HL-60 (cell line): ENCODE measurements around the gene MAPK12.

ENCODE experiments used
- DNase-seq, 2 experiments: peaks; one replicate each; pipeline ENCODE4 v3.0.0-alpha.2; 2010 to 2020; ENCODE audit warnings: low read depth in 1 of 2, low spot score in 1 of 2
- H3K27ac ChIP-seq: fragments of 250-450 bp; sonication (Bioruptor Pico); replicated peaks from 2 replicates; pipeline ENCODE4 v1.5.1; 2020; ENCODE audit warnings: mild to moderate bottlenecking, moderate library complexity
- H3K27me3 ChIP-seq: fragments of 250-450 bp; sonication (Bioruptor Pico); 2 replicates; pipeline ENCODE4 v1.5.1; 2021; ENCODE audit warnings: mild to moderate bottlenecking, moderate library complexity; ENCODE audit not compliant: insufficient read depth, poor library complexity, severe bottlenecking
- H3K4me3 ChIP-seq: replicated peaks from 2 replicates; pipeline ENCODE4 v1.5.1; 2011; ENCODE audit warnings: mild to moderate bottlenecking, control low read depth, low read length; ENCODE audit not compliant: insufficient read depth
- GABPA ChIP-seq: IDR thresholded peaks from 2 replicates; pipeline ENCODE4 v1.6.1; 2012; ENCODE audit warnings: low read depth
- POLR2AphosphoS5 ChIP-seq: IDR thresholded peaks from 2 replicates; pipeline ENCODE4 v1.6.1; 2012; ENCODE audit warnings: low read depth
- SPI1 ChIP-seq: IDR thresholded peaks from 2 replicates; pipeline ENCODE4 v1.6.1; 2012; ENCODE audit warnings: low read depth, mild to moderate bottlenecking, borderline replicate concordance
- TF ChIP-seq, protein P1 (sequence below): IDR thresholded peaks from 2 replicates; pipeline ENCODE4 v1.6.1; 2012; ENCODE audit warnings: low read depth; ENCODE audit not compliant: insufficient replicate concordance
- TF ChIP-seq, protein P2 (sequence below): IDR thresholded peaks from one replicate; pipeline ENCODE4 v1.5.1; 2011; ENCODE audit warnings: low read length, control low read depth, inconsistent platforms; ENCODE audit not compliant: insufficient read depth

Gene MAPK12

DNA sequence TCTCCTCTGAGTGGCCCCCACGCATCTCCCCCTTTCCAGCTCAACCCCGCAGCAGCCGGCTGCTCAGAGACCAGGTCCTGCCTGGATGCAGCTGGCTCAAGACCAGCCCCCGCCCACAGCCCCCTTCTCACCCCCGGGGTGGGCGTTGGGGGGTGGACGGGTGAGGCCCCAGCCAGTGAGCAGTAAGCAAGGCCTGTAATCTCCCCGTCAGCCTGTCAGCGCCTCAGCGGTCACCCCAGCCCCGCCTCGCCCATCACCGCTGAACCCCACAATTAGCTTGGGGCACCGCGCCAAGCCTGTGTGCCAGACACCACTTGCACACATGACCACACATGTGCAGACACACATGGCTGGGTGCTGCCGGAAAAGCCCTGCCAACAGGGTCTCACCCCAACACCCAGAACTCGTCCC is 40.1 kb upstream of the MAPK12 start:
- Histone ChIP-seq H3K4me3 (no peak overlapping the region), H3K27ac (no peak overlapping the region), H3K27me3 (no peaks in the 10 kb centered on the region)
- DNase-seq, result no peak
- TF ChIP-seq, protein P1, sequence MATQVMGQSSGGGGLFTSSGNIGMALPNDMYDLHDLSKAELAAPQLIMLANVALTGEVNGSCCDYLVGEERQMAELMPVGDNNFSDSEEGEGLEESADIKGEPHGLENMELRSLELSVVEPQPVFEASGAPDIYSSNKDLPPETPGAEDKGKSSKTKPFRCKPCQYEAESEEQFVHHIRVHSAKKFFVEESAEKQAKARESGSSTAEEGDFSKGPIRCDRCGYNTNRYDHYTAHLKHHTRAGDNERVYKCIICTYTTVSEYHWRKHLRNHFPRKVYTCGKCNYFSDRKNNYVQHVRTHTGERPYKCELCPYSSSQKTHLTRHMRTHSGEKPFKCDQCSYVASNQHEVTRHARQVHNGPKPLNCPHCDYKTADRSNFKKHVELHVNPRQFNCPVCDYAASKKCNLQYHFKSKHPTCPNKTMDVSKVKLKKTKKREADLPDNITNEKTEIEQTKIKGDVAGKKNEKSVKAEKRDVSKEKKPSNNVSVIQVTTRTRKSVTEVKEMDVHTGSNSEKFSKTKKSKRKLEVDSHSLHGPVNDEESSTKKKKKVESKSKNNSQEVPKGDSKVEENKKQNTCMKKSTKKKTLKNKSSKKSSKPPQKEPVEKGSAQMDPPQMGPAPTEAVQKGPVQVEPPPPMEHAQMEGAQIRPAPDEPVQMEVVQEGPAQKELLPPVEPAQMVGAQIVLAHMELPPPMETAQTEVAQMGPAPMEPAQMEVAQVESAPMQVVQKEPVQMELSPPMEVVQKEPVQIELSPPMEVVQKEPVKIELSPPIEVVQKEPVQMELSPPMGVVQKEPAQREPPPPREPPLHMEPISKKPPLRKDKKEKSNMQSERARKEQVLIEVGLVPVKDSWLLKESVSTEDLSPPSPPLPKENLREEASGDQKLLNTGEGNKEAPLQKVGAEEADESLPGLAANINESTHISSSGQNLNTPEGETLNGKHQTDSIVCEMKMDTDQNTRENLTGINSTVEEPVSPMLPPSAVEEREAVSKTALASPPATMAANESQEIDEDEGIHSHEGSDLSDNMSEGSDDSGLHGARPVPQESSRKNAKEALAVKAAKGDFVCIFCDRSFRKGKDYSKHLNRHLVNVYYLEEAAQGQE, result no peak
- TF ChIP-seq SPI1 (no peak), GABPA (no peak), POLR2AphosphoS5 (no peak)
- TF ChIP-seq, protein P2, sequence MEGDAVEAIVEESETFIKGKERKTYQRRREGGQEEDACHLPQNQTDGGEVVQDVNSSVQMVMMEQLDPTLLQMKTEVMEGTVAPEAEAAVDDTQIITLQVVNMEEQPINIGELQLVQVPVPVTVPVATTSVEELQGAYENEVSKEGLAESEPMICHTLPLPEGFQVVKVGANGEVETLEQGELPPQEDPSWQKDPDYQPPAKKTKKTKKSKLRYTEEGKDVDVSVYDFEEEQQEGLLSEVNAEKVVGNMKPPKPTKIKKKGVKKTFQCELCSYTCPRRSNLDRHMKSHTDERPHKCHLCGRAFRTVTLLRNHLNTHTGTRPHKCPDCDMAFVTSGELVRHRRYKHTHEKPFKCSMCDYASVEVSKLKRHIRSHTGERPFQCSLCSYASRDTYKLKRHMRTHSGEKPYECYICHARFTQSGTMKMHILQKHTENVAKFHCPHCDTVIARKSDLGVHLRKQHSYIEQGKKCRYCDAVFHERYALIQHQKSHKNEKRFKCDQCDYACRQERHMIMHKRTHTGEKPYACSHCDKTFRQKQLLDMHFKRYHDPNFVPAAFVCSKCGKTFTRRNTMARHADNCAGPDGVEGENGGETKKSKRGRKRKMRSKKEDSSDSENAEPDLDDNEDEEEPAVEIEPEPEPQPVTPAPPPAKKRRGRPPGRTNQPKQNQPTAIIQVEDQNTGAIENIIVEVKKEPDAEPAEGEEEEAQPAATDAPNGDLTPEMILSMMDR, result no peak

DNA sequence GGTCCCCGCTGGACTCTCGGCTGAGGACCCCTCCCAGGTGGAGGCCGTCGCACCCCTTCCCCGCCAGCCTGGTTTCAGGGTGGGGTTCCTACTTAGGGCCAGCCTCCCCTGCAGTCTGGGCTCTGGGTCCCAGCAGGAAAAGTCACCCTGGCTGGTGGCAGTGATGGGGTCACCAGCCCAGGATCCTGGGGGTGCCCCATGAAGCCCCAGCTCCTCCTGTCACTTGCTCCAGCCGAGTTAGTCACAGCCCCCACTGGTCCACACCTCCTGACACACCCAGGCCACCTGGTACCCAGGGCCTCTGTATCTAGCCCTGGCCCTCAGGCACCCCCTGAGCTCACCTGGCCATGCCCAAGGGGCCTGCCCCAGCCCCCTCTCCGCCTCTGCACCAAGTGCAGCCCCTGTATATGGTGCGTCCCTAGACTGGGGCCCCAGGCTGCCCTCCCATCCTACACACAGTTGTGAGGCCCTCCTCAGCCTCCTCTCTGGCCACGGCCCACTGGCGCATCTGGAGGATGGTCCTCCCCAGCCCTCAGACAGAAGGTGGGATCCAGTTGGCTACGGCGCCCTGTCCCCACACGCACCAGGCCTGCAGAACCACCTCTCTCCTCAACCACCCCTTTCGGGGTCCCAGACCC is 39.3 kb upstream of the MAPK12 start:
- DNase-seq, result no peak
- Histone ChIP-seq H3K27me3 (no peaks in the 10 kb centered on the region), H3K27ac (no peak overlapping the region), H3K4me3 (no peak overlapping the region)
- TF ChIP-seq GABPA, result no peak
- no peak for TF ChIP-seq SPI1
- TF ChIP-seq POLR2AphosphoS5, result no peak
- TF ChIP-seq, protein P1, result no peak
- TF ChIP-seq, protein P2, result no peak

DNA sequence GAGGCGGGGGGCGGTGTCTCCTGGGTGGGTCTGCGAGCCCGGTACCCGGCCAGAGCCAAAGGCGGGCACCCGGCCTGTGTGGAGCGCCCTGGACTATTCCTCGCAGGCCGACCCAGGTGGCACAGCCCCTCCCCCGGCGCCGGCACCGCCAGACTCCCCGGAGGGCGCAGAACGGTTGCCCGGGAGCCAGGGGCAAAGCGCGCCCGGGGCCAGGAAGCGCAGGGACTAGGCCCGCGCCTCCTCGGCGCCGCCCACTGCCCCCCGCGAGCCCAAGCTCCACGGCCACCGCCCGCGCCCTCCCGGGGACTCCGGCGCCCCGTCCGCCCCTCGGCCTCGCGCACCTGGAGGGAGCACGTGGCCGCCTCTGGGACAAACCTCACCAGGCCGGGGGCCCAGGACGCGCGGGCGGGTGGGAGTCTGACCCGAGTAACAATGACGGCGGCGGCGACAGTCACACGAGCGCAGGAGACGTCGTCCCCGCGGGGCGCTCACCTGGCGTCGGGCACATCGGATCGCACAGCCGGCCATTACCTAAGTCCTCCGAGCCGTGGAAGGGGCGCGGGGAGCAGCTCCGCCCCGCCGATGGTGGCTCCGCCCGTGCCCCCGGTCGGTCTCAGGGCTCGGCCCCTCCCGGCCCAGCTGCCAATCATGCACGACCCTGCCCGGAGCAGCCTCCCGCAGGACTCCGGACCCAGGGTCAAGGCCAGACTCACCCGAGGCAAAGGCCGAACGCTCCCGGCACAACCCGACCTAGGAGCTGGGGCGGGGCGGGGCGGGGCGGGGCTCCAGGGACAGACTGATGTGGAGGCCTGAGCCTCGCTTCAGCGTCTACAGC is 38.5 kb upstream of the MAPK12 start:
- Histone ChIP-seq H3K27ac (no peak overlapping the region), H3K4me3 (no peak overlapping the region), H3K27me3 (no peaks in the 10 kb centered on the region)
- TF ChIP-seq GABPA (no peak), POLR2AphosphoS5 (no peak), SPI1 (no peak)
- TF ChIP-seq, protein P2, result no peak
- TF ChIP-seq, protein P1, result no peak
- no peak for DNase-seq
